Posterior cingulate gyrus (tissue), 11 donors: ENCODE measurements around the gene CASK.

ENCODE experiments used
- DNase-seq, 10 donors: peaks; one replicate each; pipeline versions ENCODE4 v3.0.0 to v3.0.0-alpha.2; 2020 to 2021; ENCODE audit warnings: mixed read lengths in 3 of 10
- intact Hi-C: fragments of 100-400 bp; cut with DNase I; formaldehyde crosslinking; loops from one replicate; pipeline ENCODE4 v1.15.1; 2023

The CASK gene

DNA sequence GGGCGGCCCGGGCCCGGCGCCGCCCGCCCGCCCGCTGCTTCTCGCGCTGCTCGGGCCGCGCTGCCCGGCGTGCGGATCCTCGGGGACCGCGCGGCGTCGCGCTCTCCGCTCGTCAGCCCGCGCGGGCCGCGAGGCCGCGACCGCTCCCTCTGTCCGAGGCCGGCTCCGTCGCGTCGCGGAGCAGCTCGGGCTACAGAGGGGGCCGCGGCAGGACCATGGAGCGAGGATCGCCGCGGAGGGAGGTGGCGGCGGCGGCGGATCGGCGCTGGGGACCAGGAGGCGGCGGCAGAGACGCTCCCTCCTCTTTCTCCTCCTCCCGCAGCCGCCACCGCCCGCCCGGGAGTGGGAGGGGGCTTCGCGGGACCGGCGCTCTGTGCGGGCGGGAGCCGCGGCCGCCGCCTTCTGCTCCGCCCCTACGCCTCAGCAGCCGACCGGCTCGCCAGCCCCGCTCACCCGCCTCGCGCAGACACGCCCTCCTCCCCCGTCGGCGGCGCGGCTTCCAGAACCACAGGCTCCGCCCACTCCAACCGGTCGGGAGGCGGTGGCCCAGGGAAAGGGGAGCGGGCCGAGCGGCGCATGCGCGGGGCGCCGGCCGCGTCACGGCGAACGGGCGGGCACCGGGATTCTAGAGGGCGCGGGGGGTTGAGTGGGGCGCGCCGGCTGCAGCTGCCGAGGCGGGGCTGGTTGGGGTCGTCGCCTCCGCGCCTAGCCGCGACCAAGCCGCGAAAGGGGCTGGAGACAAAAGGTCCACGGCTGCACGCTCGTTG is at the start of gene CASK:
TSS of gene CASK (minus strand) at position 344 of the 767 bp plus-strand sequence. CDS start 566 bp downstream, outside the sequence.
- DNase-seq = peak; percentile 80 to 99 (median 90)
- intact Hi-C loops = no loop called here

- no peak for DNase-seq
- intact Hi-C loops = no loop called here
These were observed 48.0 kb upstream of the CASK start for GRCh38 chrX:41971346-41971745.

GRCh38 chrX:41970419-41970818 is 47.1 kb upstream of the CASK start:
- no peak for DNase-seq
- intact Hi-C loops = no loop called here

GRCh38 chrX:41963348-41963747 is 40.0 kb upstream of the CASK start:
- no peak for DNase-seq
- intact Hi-C loops = no loop called here

- intact Hi-C loops = no loop called here
- DNase-seq = no peak
These were observed 36.8 kb upstream of the CASK start for GRCh38 chrX:41960142-41960541.

DNA sequence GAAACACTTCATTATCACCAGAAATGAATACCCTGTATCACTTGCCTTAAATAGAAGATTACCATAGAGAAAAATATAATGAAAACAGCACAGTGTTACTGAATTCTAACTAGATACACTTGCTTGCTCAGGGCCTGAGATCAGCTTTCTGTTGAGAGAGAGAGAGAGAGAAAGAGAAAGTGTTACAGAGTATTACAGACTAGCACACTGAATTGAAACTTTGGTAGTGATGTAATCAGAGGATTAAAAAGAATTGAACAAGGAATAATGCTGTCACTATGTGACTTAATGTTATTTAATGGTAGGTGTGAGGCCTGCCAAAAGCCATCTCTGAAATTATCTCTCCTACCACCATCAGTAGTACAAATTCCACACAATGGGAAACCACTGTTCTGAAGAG is 35.5 kb upstream of the CASK start:
- intact Hi-C loops = no loop called here
- DNase-seq = no peak

DNA sequence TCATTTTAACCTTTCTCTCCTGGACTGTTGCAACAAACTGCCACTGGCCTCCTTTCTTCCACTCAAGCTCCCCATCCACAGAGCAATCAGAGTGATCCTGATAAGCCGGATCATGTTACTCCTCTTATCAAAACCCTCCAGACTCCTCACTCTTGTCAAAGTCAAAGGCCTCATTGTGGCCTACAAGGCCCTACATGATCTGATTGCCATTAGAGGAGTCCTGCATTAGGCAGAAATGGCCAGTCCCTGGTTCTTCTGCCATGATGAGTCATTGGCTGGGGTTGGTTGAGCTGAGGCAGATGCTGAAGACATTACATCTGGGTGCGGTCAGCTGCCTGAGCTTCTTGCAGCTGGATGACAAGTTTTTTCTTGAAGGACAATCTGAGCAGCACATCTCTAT is 32.7 kb upstream of the CASK start:
- intact Hi-C loops = no loop called here
- no peak for DNase-seq

DNA sequence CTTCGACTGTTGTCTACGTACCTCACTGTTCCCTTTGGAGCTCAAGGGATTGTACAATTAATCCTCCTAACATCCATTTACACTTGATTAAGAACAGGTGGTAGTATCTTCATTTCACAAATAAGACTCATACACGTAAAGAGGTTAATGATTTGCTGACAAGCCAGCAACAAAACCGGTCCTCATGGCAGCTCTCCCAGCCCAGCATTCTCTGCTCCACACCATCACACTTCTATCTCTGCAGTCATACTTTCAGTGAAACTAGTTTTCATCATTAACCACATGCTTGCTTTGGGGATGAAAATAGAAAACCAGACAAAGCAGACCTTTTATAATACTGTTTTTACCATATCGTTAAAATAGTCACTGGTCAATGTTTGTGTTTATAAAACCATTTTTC is 28.7 kb upstream of the CASK start:
- intact Hi-C loops = no loop called here
- no peak for DNase-seq

- DNase-seq = no peak
- intact Hi-C loops = no loop called here
These were observed 23.7 kb upstream of the CASK start for GRCh38 chrX:41946989-41947612.

- intact Hi-C loops = no loop called here
- no peak for DNase-seq
These were observed 22.9 kb upstream of the CASK start for GRCh38 chrX:41946235-41946634.

GRCh38 chrX:41935832-41936231 is 12.5 kb upstream of the CASK start:
- intact Hi-C loops = no loop called here

DNA sequence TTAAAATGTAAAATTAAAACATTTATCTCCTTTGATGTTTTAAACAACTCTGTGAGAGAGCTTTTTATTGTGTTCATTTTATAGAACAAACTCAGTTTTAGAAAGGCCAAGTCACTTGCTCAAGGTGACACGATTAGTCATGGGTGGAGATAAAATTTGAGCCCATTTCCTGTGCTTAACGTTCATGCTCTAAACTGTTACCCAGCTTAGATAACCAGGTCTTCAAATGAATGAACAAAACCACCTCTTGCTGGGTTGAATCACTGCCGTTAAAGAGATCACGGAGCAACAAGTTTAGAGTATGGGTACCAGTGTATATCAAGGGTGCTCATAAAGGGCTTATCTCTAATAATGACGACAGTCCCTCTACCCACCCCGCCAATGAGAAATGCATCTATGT is 10.2 kb upstream of the CASK start:
- no peak for DNase-seq
- intact Hi-C loops = no loop called here

More at GRCh38 chrX:41935832-41936231, 12.5 kb upstream of the CASK start:
- DNase-seq = no peak

- intact Hi-C loops = no loop called here
- DNase-seq = no peak
These were observed 9.5 kb upstream of the CASK start for GRCh38 chrX:41932885-41933284.

GRCh38 chrX:41931591-41931990 is 8.2 kb upstream of the CASK start:
- intact Hi-C loops = no loop called here
- no peak for DNase-seq

DNA sequence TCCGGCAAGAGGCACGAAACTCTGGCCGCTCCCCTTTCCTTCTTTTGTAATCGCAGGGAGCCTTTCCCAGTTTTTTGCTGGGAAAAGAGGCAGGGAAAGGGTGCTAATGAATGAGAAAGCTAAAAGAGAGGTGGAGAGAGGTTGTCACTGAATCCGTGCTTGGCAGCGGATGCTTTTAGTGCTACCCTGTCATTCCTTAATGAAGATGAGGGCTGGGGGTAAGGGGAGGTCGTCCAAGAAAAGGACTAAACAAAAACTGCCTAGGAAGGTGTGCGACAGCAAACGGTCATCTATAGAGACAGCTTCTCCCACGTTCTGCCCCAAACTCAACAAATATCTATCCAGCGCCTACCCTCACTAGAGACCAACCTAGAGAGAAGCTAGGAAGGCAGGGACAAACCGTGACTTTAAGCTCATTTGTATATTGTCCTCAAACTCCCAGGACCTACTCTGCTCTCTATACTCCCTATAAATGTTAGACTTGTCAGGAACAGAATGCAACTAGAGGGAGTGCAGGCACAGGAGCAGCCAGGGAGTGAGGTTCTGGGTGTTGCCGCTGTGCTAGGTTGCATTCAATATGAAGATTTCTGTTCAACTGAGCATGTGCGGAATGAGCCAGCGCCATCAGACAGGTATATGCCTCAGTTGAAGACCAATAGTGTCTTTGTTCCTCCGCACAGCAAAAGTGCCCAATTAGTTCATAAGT is 777 bp upstream of the CASK start:
- intact Hi-C loops = no loop called here
- peak in 4 of 10 donors; percentile 22 to 80 (median 50) for DNase-seq

- peak in 8 of 10 donors; percentile 7 to 86 (median 30) for DNase-seq
- intact Hi-C loops = no loop called here
These were observed 763 bp downstream of the CASK start for GRCh38 chrX:41922431-41923151.

DNA sequence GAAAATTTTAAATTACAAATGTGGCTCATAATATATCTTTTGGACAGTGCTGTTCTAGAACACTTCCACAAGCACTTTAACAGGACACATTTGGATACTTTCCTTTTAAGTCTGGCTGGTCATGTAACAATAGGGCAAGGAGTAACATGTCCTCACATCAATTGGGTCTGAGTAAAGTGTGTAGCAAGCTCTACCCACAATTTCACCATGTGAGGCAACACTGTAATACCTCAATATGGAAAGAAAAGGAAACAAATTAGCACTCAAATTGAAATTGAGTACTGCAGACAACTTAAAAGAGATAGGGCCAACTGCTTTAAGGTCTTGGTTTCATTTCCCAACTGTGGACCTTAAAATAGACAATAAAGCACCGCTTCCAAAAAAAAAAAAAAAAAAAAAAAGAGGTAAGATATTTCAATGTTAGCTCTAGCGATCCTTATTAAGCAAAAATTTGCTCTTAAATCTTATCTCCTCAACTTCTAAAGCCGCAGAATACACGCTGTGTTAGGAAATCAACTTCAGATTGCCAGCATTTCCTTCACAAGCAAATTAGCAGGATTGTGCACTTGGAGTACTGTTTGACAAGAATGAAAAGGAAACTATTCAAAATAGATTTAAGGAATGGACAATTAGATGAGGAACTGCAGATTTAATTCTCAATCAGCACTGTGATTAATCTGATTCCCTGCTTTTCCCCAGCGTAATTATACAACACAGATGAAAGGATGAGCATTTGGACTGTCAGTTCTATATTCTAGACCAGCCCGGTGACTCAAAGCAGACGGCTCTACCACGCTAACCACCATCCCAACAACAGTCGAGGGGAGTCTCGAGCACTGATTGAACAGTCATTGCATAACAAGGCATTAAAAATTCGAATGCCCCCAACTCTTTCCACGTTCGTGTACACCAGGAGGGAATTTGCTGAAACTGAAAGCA is 1.6 kb downstream of the CASK start:
- DNase-seq = no peak
- intact Hi-C loops = no loop called here

- DNase-seq = no peak
- intact Hi-C loops = no loop called here
These were observed 3.5 kb downstream of the CASK start for GRCh38 chrX:41919870-41920269.

- no peak for DNase-seq
- intact Hi-C loops = no loop called here
These were observed 5.8 kb downstream of the CASK start for GRCh38 chrX:41917517-41917916.

- DNase-seq = no peak
- intact Hi-C loops = no loop called here
These were observed 9.9 kb downstream of the CASK start for GRCh38 chrX:41913476-41913875.
